Stimulated activated CD8-positive, alpha-beta memory T cell treated with anti-CD3 and anti-CD28 coated beads, Interleukin-15, amount 100 ng/mL, for 4 hours (primary cell): ENCODE results near the gene DIDO1.

Experiments used
- DNase-seq, 2 donors: peaks; one replicate each; pipeline ENCODE4 v3.0.0-alpha.2; 2020; ENCODE audit warnings: low read depth in 2 of 2

Gene DIDO1

GRCh38 chr20:62894261-62894660 is 32.0 kb downstream of the DIDO1 start:
- no peak for DNase-seq

- DNase-seq = no peak
These were observed 32.6 kb downstream of the DIDO1 start for GRCh38 chr20:62893700-62894099.

GRCh38 chr20:62892348-62893304 is 33.7 kb downstream of the DIDO1 start:
- DNase-seq = no peak

GRCh38 chr20:62891111-62891510 is 35.2 kb downstream of the DIDO1 start:
- no peak for DNase-seq

- no peak for DNase-seq
These were observed 35.9 kb downstream of the DIDO1 start for GRCh38 chr20:62890444-62890843.

GRCh38 chr20:62889871-62890270 is 36.4 kb downstream of the DIDO1 start:
- no peak for DNase-seq

- DNase-seq = no peak
These were observed 36.9 kb downstream of the DIDO1 start for GRCh38 chr20:62889411-62889810.

GRCh38 chr20:62888910-62889309 is 37.4 kb downstream of the DIDO1 start:
- DNase-seq = no peak

GRCh38 chr20:62888406-62888805 is 37.9 kb downstream of the DIDO1 start:
- DNase-seq = no peak

GRCh38 chr20:62887860-62888239 is 38.5 kb downstream of the DIDO1 start:
- no peak for DNase-seq

- DNase-seq = no peak
These were observed 39.0 kb downstream of the DIDO1 start for GRCh38 chr20:62887152-62887859.

- no peak for DNase-seq
These were observed 39.6 kb downstream of the DIDO1 start for GRCh38 chr20:62886709-62887058.

- DNase-seq = no peak
These were observed 40.2 kb downstream of the DIDO1 start for GRCh38 chr20:62885896-62886708.

- DNase-seq = no peak
These were observed 41.0 kb downstream of the DIDO1 start for GRCh38 chr20:62885046-62885895.

- DNase-seq = no peak
These were observed 41.7 kb downstream of the DIDO1 start for GRCh38 chr20:62884556-62884955.

GRCh38 chr20:62882426-62882825 is 43.9 kb downstream of the DIDO1 start:
- DNase-seq = no peak

- DNase-seq = no peak
These were observed 44.5 kb downstream of the DIDO1 start for GRCh38 chr20:62881662-62882395.

GRCh38 chr20:62880935-62881661 is 45.2 kb downstream of the DIDO1 start:
- no peak for DNase-seq

GRCh38 chr20:62880147-62880934 is 46.0 kb downstream of the DIDO1 start:
- DNase-seq = no peak
